ENCODE measurements around the gene ATMIN. TPM values are rescaled to one million over a fixed set of nuclear protein-coding genes. Genes with fewer than 3 reads are reported as not detected.
A peak's percentile ranks its signal among the peaks of the same experiment; 100 is the strongest.

ATMIN gene
- total and polyA plus RNA-seq, 4 donors, result 9.4 to 29.1 (median 18.2) TPM

DNA sequence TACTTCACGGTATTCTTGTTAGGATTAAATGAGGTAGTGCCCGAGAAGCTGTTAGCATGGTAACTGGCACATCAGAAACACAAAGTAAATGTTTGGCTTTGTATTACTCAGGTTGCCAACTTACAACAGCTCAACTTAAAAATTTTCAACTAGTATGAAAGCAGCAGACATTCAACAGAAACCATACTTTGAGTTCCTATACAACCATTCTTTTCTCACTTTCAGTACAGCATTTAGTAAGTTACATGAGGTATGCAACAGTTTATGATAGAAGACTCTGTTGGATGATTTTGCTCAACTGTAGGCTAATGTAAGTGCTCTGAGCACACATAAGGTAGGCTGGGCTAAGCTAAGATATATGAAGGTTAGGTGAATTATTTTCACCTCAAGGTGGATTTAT, 21.0 kb upstream of the ATMIN start:
- intact Hi-C loops (cut with DNase I), result no loop called here
- WGBS, 2 donors, result 91 to 93% methylated on average over 2 of the region's 2 CpGs
- DNase-seq (no peak), ATAC-seq (ENCODE audit: low FRiP score) (no peak)
- no peaks in the 10 kb centered on the region for H3K36me3 ChIP-seq (ENCODE audit: control insufficient read depth in 1 of 2, insufficient read depth in 2 of 2, low read length in 1 of 2)
- no peaks in the 10 kb centered on the region for H3K27me3 ChIP-seq (ENCODE audit: control insufficient read depth in 1 of 2, insufficient read depth in 2 of 2, low read length in 1 of 2)
- no peak overlapping the region for H3K27ac ChIP-seq (ENCODE audit: low read depth in 1 of 2, low read length in 2 of 2)
- no peaks in the 10 kb centered on the region for H3K9me3 ChIP-seq (ENCODE audit: control insufficient read depth, low read length)
- H3K4me3 ChIP-seq (ENCODE audit: low read length in 2 of 2), result no peak overlapping the region
- no peaks in the 10 kb centered on the region for H3K4me1 ChIP-seq (ENCODE audit: control insufficient read depth in 1 of 2, insufficient read depth in 2 of 2, low read length in 2 of 2)

DNA sequence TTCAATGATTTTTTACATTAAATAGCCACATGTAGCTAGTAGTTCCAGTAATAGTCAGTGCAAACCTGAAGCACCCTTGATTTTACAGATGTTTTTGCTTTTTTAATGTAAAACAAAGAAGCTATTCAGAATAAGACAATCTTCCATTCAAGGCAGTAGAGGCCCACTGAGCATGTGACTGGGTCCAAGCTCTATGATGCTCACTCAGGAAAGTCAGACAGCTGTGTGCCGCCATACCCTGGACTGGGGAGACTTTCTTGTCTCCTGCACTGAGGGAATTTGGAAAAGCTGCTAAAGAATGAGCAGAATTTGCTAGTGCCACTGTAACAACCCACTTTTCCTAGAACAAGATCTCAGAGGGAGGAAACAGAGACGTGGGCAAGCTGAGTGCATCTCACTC, 17.1 kb upstream of the ATMIN start:
- ATAC-seq (ENCODE audit: low FRiP score), result no peak

DNA sequence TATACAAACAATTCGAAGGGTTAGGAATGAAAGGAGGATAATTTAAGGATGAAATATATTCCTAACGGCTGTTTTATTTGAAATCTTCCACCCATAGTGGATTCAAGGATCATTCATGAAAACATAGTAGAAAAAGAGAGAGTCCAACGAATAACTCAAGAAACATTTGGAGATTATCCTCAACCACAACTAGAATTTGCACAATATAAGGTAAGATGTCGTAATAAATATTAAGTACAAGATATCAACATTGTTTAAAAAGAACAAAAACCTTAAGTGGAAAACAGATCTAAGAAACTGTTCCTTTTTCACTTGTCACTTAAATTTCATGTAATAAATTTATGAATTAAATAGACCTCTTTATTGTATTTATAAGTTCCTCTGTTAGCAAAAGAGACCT, 9.2 kb upstream of the ATMIN start:
- Histone ChIP-seq H3K27me3 (ENCODE audit: control insufficient read depth in 1 of 2, insufficient read depth in 2 of 2, low read length in 1 of 2) (no peaks in the 10 kb centered on the region), H3K4me1 (ENCODE audit: control insufficient read depth in 1 of 2, insufficient read depth in 2 of 2, low read length in 2 of 2) (no peaks in the 10 kb centered on the region), H3K9me3 (ENCODE audit: control insufficient read depth, low read length) (no peaks in the 10 kb centered on the region), H3K4me3 (ENCODE audit: low read length in 2 of 2) (no peak overlapping the region), H3K36me3 (ENCODE audit: control insufficient read depth in 1 of 2, insufficient read depth in 2 of 2, low read length in 1 of 2) (no peaks in the 10 kb centered on the region), H3K27ac (ENCODE audit: low read depth in 1 of 2, low read length in 2 of 2) (no peak overlapping the region)
- no peak for DNase-seq
- intact Hi-C loops (cut with DNase I), result no loop called here
- 89 to 94% methylated on average over 4 of the region's 4 CpGs for WGBS, 2 donors
- no peak for ATAC-seq (ENCODE audit: low FRiP score)

More for the DNA sequence above, 17.1 kb upstream of the ATMIN start:
- Histone ChIP-seq H3K4me1 (ENCODE audit: control insufficient read depth in 1 of 2, insufficient read depth in 2 of 2, low read length in 2 of 2) (no peaks in the 10 kb centered on the region), H3K9me3 (ENCODE audit: control insufficient read depth, low read length) (no peaks in the 10 kb centered on the region), H3K4me3 (ENCODE audit: low read length in 2 of 2) (no peak overlapping the region), H3K27ac (ENCODE audit: low read depth in 1 of 2, low read length in 2 of 2) (no peak overlapping the region), H3K36me3 (ENCODE audit: control insufficient read depth in 1 of 2, insufficient read depth in 2 of 2, low read length in 1 of 2) (no peaks in the 10 kb centered on the region), H3K27me3 (ENCODE audit: control insufficient read depth in 1 of 2, insufficient read depth in 2 of 2, low read length in 1 of 2) (no peaks in the 10 kb centered on the region)
- DNase-seq, result no peak
- intact Hi-C loops (cut with DNase I), result no loop called here
- WGBS, 2 donors, result 93 to 98% methylated on average over 2 of the region's 2 CpGs

DNA sequence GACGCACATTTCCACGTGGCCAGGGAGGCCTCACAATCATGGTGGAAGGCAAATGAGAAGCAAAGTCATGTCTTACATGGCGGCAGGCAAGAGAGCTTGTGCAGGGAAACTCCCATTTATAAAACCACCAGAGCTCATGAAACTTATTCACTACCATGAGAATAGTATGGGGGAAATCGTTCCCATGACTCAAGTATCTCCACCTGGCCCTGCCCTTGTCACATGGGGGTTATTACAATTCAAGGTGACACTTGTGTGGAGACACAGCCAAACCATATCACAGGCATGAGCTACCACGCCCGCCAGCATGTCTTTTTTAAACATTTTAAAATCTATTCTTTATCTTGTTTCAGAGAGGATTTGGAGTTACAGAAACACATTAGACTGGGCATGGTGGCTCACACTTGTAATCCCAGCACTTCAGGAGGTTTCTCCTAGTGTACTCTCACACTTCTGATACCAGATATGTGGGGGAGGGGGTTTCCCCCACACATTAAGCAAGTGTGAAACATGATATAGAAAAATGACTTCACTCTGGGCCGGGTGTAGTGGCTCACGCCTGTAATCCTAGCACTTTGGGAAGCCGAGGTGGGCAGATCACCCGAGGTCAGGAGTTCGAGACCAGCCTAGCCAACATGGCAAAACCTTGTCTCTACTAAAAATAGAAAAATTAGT, 5.6 kb upstream of the ATMIN start:
- 87 to 96% methylated on average over 11 of the region's 11 CpGs for WGBS, 2 donors
- ATAC-seq (ENCODE audit: low FRiP score), result no peak
- Histone ChIP-seq H3K27me3 (ENCODE audit: control insufficient read depth in 1 of 2, insufficient read depth in 2 of 2, low read length in 1 of 2) (no peaks in the 10 kb centered on the region), H3K9me3 (ENCODE audit: control insufficient read depth, low read length) (no peaks in the 10 kb centered on the region), H3K4me3 (ENCODE audit: low read length in 2 of 2) (no peak overlapping the region), H3K27ac (ENCODE audit: low read depth in 1 of 2, low read length in 2 of 2) (no peak overlapping the region), H3K4me1 (ENCODE audit: control insufficient read depth in 1 of 2, insufficient read depth in 2 of 2, low read length in 2 of 2) (no peaks in the 10 kb centered on the region), H3K36me3 (ENCODE audit: control insufficient read depth in 1 of 2, insufficient read depth in 2 of 2, low read length in 1 of 2) (no peaks in the 10 kb centered on the region)
- intact Hi-C loops (cut with DNase I), result loop anchor here (10.0 kb wide), 3 partner anchors 145 to 705 kb away; partner anchors contain the start of gene GAN (in 1 of the 2)
- no peak for DNase-seq

DNA sequence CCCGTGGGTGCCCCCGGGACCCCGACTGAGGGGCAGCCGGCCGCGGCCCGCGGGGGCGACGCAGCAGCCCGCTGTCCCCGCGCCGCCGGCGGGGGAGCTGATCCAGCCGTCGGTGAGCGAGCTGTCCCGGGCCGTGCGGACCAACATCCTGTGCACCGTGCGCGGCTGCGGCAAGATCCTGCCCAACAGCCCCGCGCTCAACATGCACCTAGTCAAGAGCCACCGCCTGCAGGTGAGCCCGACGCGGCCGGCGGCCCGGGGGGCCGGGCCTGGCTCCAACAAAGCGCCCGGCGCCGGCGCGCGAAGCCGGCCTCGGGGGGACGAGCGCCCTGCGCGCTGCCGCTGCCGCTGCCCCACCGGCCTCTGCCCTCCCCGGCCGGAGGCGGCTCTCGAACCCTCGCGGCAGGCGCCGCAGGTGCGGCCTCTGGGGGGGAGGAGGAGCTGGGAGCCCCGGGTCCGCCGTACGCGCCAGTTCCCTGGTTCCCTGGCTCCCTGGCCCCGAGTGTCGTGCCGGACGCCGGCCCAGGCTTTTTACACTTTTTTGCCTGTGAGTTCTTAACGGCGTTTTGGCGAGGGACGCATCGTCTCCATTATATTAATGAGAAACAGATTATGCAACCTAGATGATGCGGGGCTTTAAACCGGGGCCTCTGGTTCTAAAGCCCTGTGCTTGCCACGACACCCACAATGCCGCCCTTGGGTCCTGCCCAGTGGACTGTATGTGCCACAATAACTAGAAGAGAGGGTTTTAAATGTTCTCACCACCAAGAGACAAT, 521 bp downstream of the ATMIN start:
- intact Hi-C loops (cut with DNase I), result loop anchor here (2.0 to 10.0 kb wide), 5 partner anchors 29 to 699 kb away; partner anchors contain the start of genes C16orf46 (in 2 of the 2), CENPN (in 1 of the 2), CMC2 (in 1 of the 2) and GAN (in 1 of the 2)
- DNase-seq (peak; percentile 58 to 77), ATAC-seq (ENCODE audit: low FRiP score) (peak; percentile 54)
- Histone ChIP-seq H3K27ac (ENCODE audit: low read depth in 1 of 2, low read length in 2 of 2) (peak overlapping the region in 1 of 2 donors; percentile 69), H3K4me1 (ENCODE audit: control insufficient read depth in 1 of 2, insufficient read depth in 2 of 2, low read length in 2 of 2) (peaks cover 4 to 7% of the 10 kb centered on the region in 2 donors), H3K36me3 (ENCODE audit: control insufficient read depth in 1 of 2, insufficient read depth in 2 of 2, low read length in 1 of 2) (no peaks in the 10 kb centered on the region), H3K4me3 (ENCODE audit: low read length in 2 of 2) (peak overlapping the region; percentile 90 to 97), H3K9me3 (ENCODE audit: control insufficient read depth, low read length) (no peaks in the 10 kb centered on the region), H3K27me3 (ENCODE audit: control insufficient read depth in 1 of 2, insufficient read depth in 2 of 2, low read length in 1 of 2) (no peaks in the 10 kb centered on the region)
- WGBS, 2 donors, result 0 to 1% methylated on average over 31 to 80 of the region's 80 CpGs

DNA sequence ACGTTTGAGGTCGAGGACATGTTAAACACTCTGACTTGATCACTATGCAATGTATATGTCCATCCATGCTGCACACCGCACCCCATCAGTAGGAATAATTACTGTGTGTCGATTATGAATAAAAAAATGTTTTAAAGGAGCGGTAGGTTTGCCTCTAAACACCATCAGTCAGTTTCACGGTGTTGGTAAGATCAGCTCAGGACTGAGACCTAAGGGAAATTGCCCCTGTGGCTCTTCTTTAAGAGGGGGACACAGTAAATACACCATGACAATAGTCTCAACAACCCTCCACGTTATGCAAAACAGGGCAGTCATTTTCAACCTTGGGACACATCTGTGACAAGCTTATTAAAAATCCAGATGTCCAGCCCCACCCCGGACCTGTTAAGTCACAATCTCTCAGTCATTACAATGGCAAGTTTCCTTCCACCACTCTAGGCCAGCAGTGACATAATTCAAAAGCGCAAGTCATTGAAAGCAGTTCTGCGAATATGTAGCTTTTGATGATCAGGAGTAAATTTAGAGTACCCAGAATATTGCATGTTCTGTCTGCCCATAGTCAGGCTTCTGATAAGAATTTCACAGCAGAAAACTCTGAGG, 1.2 kb downstream of the ATMIN start:
- Histone ChIP-seq H3K27ac (ENCODE audit: low read depth in 1 of 2, low read length in 2 of 2) (no peak overlapping the region), H3K4me1 (ENCODE audit: control insufficient read depth in 1 of 2, insufficient read depth in 2 of 2, low read length in 2 of 2) (peaks cover 4 to 7% of the 10 kb centered on the region in 2 donors)
- no peak for ATAC-seq (ENCODE audit: low FRiP score)

DNA sequence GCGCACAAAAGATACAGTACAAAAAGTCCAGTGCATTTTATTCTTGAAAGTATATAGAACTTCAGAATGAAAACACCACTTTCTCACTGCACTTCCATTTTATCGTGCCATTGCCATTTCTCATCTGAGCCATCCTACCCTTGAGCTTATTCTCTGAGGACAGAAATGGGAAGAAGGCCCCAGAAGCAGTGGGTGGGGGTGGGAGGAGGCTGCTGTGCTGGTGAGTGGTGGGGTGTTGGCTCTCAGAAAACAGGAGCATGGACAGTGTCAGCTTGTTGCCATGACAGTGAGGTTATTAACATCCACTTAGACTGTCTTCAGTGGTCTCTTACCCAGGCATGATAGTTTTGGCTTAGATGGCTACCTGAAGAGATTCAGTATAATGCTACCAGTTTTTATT, 4.5 kb downstream of the ATMIN start:
- no peak for ATAC-seq (ENCODE audit: low FRiP score)
- no peaks in the 10 kb centered on the region for H3K27me3 ChIP-seq (ENCODE audit: control insufficient read depth in 1 of 2, insufficient read depth in 2 of 2, low read length in 1 of 2)
- no peak for DNase-seq
- WGBS, 2 donors, result 65 to 71% methylated on average over 2 of the region's 2 CpGs
- no peak overlapping the region for H3K4me3 ChIP-seq (ENCODE audit: low read length in 2 of 2)
- H3K36me3 ChIP-seq (ENCODE audit: control insufficient read depth in 1 of 2, insufficient read depth in 2 of 2, low read length in 1 of 2), result peaks cover 7 to 9% of the 10 kb centered on the region in 2 donors
- H3K9me3 ChIP-seq (ENCODE audit: control insufficient read depth, low read length), result no peaks in the 10 kb centered on the region
- intact Hi-C loops (cut with DNase I), result no loop called here
- no peak overlapping the region for H3K27ac ChIP-seq (ENCODE audit: low read depth in 1 of 2, low read length in 2 of 2)
- H3K4me1 ChIP-seq (ENCODE audit: control insufficient read depth in 1 of 2, insufficient read depth in 2 of 2, low read length in 2 of 2), result peaks cover 4 to 7% of the 10 kb centered on the region in 2 donors

More for the DNA sequence above, 1.2 kb downstream of the ATMIN start:
- H3K36me3 ChIP-seq (ENCODE audit: control insufficient read depth in 1 of 2, insufficient read depth in 2 of 2, low read length in 1 of 2), result peaks cover 0 to 2% of the 10 kb centered on the region in 2 donors
- 25% methylated on average over 10 of the region's 10 CpGs for WGBS, 2 donors
- no peak for DNase-seq
- no peaks in the 10 kb centered on the region for H3K27me3 ChIP-seq (ENCODE audit: control insufficient read depth in 1 of 2, insufficient read depth in 2 of 2, low read length in 1 of 2)
- no peaks in the 10 kb centered on the region for H3K9me3 ChIP-seq (ENCODE audit: control insufficient read depth, low read length)
- intact Hi-C loops (cut with DNase I), result loop anchor here (5.0 to 10.0 kb wide), 4 partner anchors 40 to 698 kb away; partner anchors contain the start of genes C16orf46 (in 2 of the 2) and GAN (in 1 of the 2)
- H3K4me3 ChIP-seq (ENCODE audit: low read length in 2 of 2), result peak overlapping the region; percentile 90 to 97

DNA sequence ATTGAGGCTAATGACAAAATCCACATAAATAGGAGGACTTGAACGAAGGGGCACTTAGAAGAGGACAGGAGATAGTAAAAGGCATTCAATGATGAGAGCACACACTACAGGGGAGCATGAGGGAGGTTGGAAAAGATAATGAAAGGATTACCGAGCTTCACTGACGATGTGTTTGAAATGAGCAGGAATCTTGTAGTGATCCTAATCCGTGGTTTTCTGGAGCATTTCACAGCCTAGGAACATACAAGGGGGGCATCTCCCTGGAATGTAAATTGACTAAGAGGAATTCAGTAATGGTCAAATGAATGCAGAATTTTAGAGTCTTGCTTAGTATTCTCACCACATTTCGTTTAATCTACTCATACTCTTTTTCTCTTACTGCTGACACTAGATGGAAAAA, 5.2 kb downstream of the ATMIN start:
- Histone ChIP-seq H3K36me3 (ENCODE audit: control insufficient read depth in 1 of 2, insufficient read depth in 2 of 2, low read length in 1 of 2) (peaks cover 7 to 9% of the 10 kb centered on the region in 2 donors), H3K9me3 (ENCODE audit: control insufficient read depth, low read length) (no peaks in the 10 kb centered on the region), H3K27ac (ENCODE audit: low read depth in 1 of 2, low read length in 2 of 2) (no peak overlapping the region), H3K4me1 (ENCODE audit: control insufficient read depth in 1 of 2, insufficient read depth in 2 of 2, low read length in 2 of 2) (peaks cover 4 to 7% of the 10 kb centered on the region in 2 donors), H3K4me3 (ENCODE audit: low read length in 2 of 2) (no peak overlapping the region), H3K27me3 (ENCODE audit: control insufficient read depth in 1 of 2, insufficient read depth in 2 of 2, low read length in 1 of 2) (no peaks in the 10 kb centered on the region)
- no peak for ATAC-seq (ENCODE audit: low FRiP score)
- WGBS, 2 donors, result 92% methylated on average over 5 of the region's 5 CpGs
- no peak for DNase-seq
- intact Hi-C loops (cut with DNase I), result loop anchor here in 1 of 2 donors (1.0 kb wide), 1 partner anchor 14 kb away; no protein-coding TSS in a partner anchor
